SHP77 (cell line): Measurements from ENCODE around the gene PAPPA.

Source experiments
- DNase-seq, 2 experiments: peaks; one replicate each; lab custom pipeline; 2025; lab: John Stamatoyannopoulos, UW

Gene PAPPA

GRCh38 chr9:116387934-116388698, 234.5 kb downstream of the PAPPA start:
- DNase-seq, result no peak

GRCh38 chr9:116389541-116390302, 236.1 kb downstream of the PAPPA start:
- no peak for DNase-seq

- DNase-seq, result no peak
Measured at GRCh38 chr9:116390303-116391228, 237.0 kb downstream of the PAPPA start.

GRCh38 chr9:116391306-116391900, 237.8 kb downstream of the PAPPA start:
- DNase-seq, result no peak

GRCh38 chr9:116393198-116393597, 239.6 kb downstream of the PAPPA start:
- no peak for DNase-seq

GRCh38 chr9:116394070-116394469, 240.5 kb downstream of the PAPPA start:
- no peak for DNase-seq

GRCh38 chr9:116394894-116395698, 241.5 kb downstream of the PAPPA start:
- DNase-seq, result no peak

GRCh38 chr9:116395699-116396037, 242.1 kb downstream of the PAPPA start:
- no peak for DNase-seq

- DNase-seq, result no peak
Measured at GRCh38 chr9:116403171-116403570, 249.6 kb downstream of the PAPPA start.

- no peak for DNase-seq
Measured at GRCh38 chr9:116404228-116404627, 250.6 kb downstream of the PAPPA start.

- DNase-seq, result no peak
Measured at GRCh38 chr9:116405321-116405720, 251.7 kb downstream of the PAPPA start.

GRCh38 chr9:116406469-116406868, 252.9 kb downstream of the PAPPA start:
- DNase-seq, result no peak

GRCh38 chr9:116409129-116409528, 255.5 kb downstream of the PAPPA start:
- no peak for DNase-seq

- no peak for DNase-seq
Measured at GRCh38 chr9:116409638-116410037, 256.0 kb downstream of the PAPPA start.

- no peak for DNase-seq
Measured at GRCh38 chr9:116411506-116411905, 257.9 kb downstream of the PAPPA start.

GRCh38 chr9:116414374-116414773, 260.8 kb downstream of the PAPPA start:
- DNase-seq, result no peak

GRCh38 chr9:116416421-116416820, 262.8 kb downstream of the PAPPA start:
- DNase-seq, result no peak

GRCh38 chr9:116417464-116417863, 263.9 kb downstream of the PAPPA start:
- no peak for DNase-seq

- no peak for DNase-seq
Measured at GRCh38 chr9:116419181-116419580, 265.6 kb downstream of the PAPPA start.

- DNase-seq, result no peak
Measured at GRCh38 chr9:116420993-116421538, 267.5 kb downstream of the PAPPA start.
